ENCODE results near the gene DCLK1.
"Not testable (repeated sequence)": the region's sequence is repeated elsewhere in the genome, so short reads cannot be mapped to it uniquely, and the experiment has no call there.

Gene DCLK1

DNA sequence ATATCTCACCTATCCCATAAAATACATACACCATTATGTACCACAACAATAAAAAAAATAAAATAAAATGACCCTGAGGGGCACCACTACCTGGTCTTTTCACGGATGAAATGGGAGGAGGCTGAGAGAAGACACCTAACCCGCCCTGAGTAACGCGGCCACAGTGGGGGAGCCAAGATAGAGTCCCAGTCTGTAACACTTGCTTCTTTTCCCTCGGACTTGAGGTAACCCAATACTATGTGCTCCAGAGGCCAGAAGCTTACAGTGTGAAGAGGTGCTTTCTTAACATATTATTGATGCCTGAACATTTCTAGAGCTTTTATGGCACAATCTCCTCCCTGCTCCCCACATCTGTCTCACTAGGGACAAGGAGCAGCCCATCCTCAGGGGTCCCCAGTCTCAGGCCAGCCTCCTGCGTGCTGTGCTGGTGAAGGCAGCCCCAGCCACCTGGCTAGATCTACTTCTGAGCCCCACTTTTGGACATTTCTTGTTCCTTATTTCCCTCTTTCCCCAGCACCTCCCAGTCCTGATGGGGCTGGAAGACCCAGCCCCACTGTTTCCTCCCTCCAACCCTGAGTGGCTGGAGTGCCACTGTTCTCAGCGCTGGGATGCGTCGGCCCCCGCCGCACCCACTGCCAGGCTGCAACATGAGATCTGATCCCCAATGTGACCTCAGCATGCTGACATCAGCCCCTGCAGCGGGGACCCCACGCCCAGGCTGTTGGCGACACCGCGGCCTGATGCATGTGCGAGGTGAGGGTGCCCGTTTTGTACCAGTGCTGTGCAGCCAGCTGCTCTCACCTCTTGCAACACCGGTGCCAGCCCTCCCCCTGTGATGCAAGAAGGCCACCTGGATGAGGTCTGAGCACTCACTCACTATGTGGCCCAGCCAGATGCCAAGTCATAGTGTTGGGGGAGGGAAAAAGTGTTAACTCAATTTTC lies 143.3 kb downstream of the DCLK1 start:
- Histone ChIP-seq H3K36me3 (ENCODE audit: control insufficient read depth, insufficient read depth, low read length) (no peaks in the 10 kb centered on the region), H3K4me3 (ENCODE audit: extremely low read depth, insufficient read depth, low read length, poor library complexity, severe bottlenecking) (no peak overlapping the region), H3K27ac (ENCODE audit: low read depth, low read length, severe bottlenecking) (no peak overlapping the region), H3K4me1 (ENCODE audit: control insufficient read depth, insufficient read depth, low read length, poor library complexity, severe bottlenecking) (peaks cover 7% of the 10 kb centered on the region), H3K9me3 (ENCODE audit: control insufficient read depth, low read length) (no peaks in the 10 kb centered on the region)
- WGBS, 2 experiments (ENCODE audit: insufficient coverage in 2 of 2), result 74 to 81% methylated on average over 17 to 18 of the region's 19 CpGs

DNA sequence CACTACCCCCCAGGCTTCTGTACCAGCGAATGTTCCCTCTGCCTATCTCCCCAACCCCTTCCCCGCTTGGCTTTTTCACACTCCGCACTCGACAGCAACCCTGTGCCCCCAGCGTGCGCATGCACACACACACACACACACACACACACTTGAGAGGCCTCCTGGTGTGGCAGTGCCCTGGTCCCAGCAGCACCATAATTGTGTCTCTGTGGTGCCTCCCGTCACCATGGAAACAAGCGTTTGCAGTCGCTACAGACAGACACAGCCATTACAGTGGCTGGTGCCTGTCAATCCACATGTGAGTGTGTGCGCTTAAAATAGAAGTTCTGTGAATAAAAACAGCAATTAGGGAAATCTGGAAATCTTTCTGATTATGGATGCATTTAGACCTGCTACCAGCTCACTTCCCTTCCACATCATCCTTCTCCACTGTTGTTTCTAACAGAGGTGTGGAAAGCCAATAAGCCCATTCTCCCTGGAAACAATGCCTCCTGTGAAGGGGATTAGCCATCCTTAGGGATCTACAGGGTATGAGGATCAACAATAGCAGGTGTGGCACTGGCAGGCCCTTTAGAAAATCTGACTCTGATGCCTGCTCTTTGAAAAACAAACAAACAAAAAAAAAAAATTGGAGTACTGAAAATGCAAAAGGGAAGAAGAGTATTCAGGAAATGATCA lies 146.3 kb downstream of the DCLK1 start:
- no peak overlapping the region for H3K4me3 ChIP-seq (ENCODE audit: extremely low read depth, insufficient read depth, low read length, poor library complexity, severe bottlenecking)
- no peaks in the 10 kb centered on the region for H3K36me3 ChIP-seq (ENCODE audit: control insufficient read depth, insufficient read depth, low read length)
- 73 to 92% methylated on average over 2 to 6 of the region's 10 CpGs for WGBS, 2 experiments (ENCODE audit: insufficient coverage in 2 of 2)
- H3K4me1 ChIP-seq (ENCODE audit: control insufficient read depth, insufficient read depth, low read length, poor library complexity, severe bottlenecking), result peaks cover 7% of the 10 kb centered on the region
- H3K27ac ChIP-seq (ENCODE audit: low read depth, low read length, severe bottlenecking), result no peak overlapping the region
- peaks cover 9% of the 10 kb centered on the region for H3K9me3 ChIP-seq (ENCODE audit: control insufficient read depth, low read length)

DNA sequence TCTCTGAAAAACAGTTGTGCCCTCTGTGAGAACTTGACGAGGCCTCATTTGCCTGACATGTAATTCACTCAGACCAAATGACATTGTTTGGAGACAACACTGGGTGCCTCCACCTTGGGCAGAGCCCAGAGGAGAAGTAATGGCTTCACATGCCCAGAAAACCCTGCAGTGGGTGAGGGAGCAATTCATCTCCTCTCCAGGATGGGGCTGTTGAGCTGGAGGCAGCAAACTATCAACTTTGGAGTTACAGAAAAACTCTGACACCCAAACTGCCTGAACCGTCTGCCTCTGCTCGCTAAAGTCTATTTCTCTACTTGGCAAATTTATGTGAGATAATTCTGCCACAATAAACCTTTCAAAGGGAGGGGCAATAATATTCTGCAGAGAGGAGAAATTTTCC lies 146.9 kb downstream of the DCLK1 start:
- no peak overlapping the region for H3K4me3 ChIP-seq (ENCODE audit: extremely low read depth, insufficient read depth, low read length, poor library complexity, severe bottlenecking)
- 86% methylated on average over 1 of the region's 3 CpGs for WGBS, 2 experiments (ENCODE audit: insufficient coverage in 2 of 2)
- H3K9me3 ChIP-seq (ENCODE audit: control insufficient read depth, low read length), result peaks cover 9% of the 10 kb centered on the region
- H3K27ac ChIP-seq (ENCODE audit: low read depth, low read length, severe bottlenecking), result no peak overlapping the region
- H3K36me3 ChIP-seq (ENCODE audit: control insufficient read depth, insufficient read depth, low read length), result no peaks in the 10 kb centered on the region
- peaks cover 10% of the 10 kb centered on the region for H3K4me1 ChIP-seq (ENCODE audit: control insufficient read depth, insufficient read depth, low read length, poor library complexity, severe bottlenecking)

DNA sequence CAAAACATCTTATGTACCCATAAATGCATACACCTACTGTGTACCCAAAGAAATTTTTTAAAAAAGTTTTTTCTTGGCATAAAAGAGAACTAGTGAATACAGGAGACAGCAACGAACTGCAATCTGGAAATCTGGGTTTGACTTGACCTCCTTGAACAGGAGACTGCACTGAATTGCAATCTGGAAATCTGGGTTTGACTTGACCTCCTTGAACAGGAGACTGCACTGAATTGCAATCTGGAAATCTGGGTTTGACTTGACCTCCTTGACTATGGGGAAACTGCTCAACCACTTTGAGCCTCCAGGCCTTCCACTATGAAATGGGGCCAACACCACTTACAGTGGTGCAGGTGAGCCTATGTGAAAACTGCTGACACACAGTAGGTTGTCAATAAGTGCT lies 147.5 kb downstream of the DCLK1 start:
- not testable (repeated sequence) for H3K4me3 ChIP-seq (ENCODE audit: extremely low read depth, insufficient read depth, low read length, poor library complexity, severe bottlenecking); H3K36me3 ChIP-seq (ENCODE audit: control insufficient read depth, insufficient read depth, low read length); H3K27ac ChIP-seq (ENCODE audit: low read depth, low read length, severe bottlenecking); H3K9me3 ChIP-seq (ENCODE audit: control insufficient read depth, low read length)
- 73 to 79% methylated on average over 1 of the region's 1 CpG for WGBS, 2 experiments (ENCODE audit: insufficient coverage in 2 of 2)
- peaks cover 16% of the 10 kb centered on the region for H3K4me1 ChIP-seq (ENCODE audit: control insufficient read depth, insufficient read depth, low read length, poor library complexity, severe bottlenecking)

DNA sequence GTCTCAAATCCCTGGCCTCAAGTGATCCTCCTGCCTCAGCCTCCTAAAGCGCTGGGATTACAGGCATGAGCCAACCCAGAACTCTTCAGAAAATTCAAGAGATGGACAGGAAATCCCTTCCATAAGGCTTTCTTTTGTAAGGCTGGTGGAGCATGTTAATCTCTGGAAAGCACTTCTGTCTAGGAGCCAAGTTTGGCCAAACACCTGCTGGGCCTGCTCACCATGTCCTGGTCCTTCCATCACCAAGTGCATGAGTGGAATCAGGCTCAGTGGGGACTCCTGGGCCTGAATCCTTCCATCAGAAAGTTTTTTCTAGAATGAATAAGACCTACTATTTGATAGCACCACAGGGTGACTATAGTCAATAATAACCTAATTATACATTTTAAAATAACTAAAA lies 148.0 kb downstream of the DCLK1 start:
- no peaks in the 10 kb centered on the region for H3K36me3 ChIP-seq (ENCODE audit: control insufficient read depth, insufficient read depth, low read length)
- 100% methylated on average over 1 of the region's 1 CpG; no CpG with 5 or more reads in 1 of the 2 experiments for WGBS, 2 experiments (ENCODE audit: insufficient coverage in 2 of 2)
- H3K4me3 ChIP-seq (ENCODE audit: extremely low read depth, insufficient read depth, low read length, poor library complexity, severe bottlenecking), result no peak overlapping the region
- peaks cover 9% of the 10 kb centered on the region for H3K9me3 ChIP-seq (ENCODE audit: control insufficient read depth, low read length)
- peaks cover 16% of the 10 kb centered on the region for H3K4me1 ChIP-seq (ENCODE audit: control insufficient read depth, insufficient read depth, low read length, poor library complexity, severe bottlenecking)
- no peak overlapping the region for H3K27ac ChIP-seq (ENCODE audit: low read depth, low read length, severe bottlenecking)

DNA sequence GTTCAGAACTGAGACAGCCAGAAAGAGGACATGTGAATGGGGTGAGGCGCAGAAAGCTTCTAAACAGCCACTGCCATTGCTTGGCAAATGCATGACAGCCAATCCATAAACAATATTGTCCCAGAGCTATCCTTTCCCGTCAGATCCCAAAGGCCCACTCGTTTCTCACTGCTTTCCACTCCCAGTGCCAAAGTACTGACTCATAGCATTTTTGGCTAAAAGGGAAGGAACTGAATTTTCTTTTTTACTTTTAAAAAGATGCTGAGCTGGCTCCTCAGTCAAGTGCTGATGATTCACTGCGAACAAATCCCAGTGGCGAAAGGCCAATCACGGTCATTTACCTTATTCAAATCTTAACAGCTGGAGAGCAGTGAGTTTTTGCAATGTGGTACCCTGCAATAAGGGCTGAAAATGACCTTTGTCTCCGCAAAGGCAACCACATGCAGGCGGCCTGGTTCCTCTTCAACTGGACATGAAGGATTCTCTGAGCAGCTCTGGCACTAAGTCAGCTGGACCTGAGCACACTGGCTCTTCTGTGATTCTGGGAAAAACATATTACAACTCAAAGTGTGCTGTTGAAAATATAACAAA lies 151.7 kb downstream of the DCLK1 start:
- Histone ChIP-seq H3K27ac (ENCODE audit: low read depth, low read length, severe bottlenecking) (peak overlapping the region; percentile 70), H3K36me3 (ENCODE audit: control insufficient read depth, insufficient read depth, low read length) (no peaks in the 10 kb centered on the region), H3K9me3 (ENCODE audit: control insufficient read depth, low read length) (peaks cover 14% of the 10 kb centered on the region), H3K4me3 (ENCODE audit: extremely low read depth, insufficient read depth, low read length, poor library complexity, severe bottlenecking) (no peak overlapping the region), H3K4me1 (ENCODE audit: control insufficient read depth, insufficient read depth, low read length, poor library complexity, severe bottlenecking) (peaks cover 9% of the 10 kb centered on the region)
- WGBS, 2 experiments (ENCODE audit: insufficient coverage in 2 of 2), result 85 to 88% methylated on average over 6 of the region's 8 CpGs

DNA sequence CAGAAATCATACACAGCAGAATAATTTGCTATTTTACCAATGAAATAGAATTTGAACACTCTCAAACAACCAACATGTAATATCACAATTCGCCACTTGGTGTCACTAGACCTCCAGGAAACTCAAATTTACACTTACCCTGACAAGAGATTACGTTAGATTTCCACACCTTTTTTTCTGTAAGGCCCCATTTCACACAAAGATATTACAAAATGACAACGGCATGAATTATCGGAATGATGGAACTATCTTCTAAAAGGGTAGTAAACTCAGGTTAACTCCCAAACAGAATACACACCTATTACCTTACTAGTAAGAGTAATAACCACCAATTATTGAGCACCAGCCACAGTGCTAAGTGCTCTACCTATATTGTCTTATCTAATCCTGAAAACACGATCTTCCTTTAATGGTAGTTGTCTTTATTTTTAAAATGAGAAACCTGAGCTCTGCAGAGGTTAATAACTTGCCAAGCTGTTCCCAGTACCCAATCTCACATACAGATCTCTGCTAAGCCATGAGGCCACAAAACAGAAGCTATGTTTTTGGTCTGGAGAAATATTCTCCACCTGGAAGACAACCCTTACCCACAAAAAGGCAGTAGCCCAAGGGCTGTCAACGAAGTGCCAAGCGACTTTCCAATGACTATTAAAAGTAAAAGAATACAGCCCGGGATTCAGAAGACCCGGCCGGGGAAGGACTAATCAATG lies 152.4 kb downstream of the DCLK1 start:
- peaks cover 9% of the 10 kb centered on the region for H3K4me1 ChIP-seq (ENCODE audit: control insufficient read depth, insufficient read depth, low read length, poor library complexity, severe bottlenecking)
- H3K4me3 ChIP-seq (ENCODE audit: extremely low read depth, insufficient read depth, low read length, poor library complexity, severe bottlenecking), result no peak overlapping the region
- no peaks in the 10 kb centered on the region for H3K36me3 ChIP-seq (ENCODE audit: control insufficient read depth, insufficient read depth, low read length)
- peaks cover 14% of the 10 kb centered on the region for H3K9me3 ChIP-seq (ENCODE audit: control insufficient read depth, low read length)
- WGBS, 2 experiments (ENCODE audit: insufficient coverage in 2 of 2), result 35 to 73% methylated on average over 6 to 7 of the region's 10 CpGs
- H3K27ac ChIP-seq (ENCODE audit: low read depth, low read length, severe bottlenecking), result peak overlapping the region; percentile 70

DNA sequence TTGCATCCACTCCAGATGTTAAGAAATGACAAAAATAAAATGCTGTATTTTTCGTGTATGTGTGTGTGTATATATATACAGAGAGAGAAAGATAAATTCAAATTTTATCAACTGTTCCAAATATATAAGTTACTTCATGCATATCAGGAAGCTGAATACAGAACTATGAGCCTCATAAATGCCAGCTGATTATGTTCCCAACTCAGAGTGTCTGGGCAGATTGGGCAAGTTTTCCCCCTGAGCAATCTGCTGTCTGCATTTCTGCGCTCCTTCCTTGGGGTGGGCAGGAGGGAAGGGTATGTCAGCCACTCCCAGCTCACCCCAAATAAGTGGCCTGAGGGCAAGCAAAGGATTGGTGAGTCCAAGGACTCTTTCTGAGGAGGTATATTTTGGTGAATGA lies 154.1 kb downstream of the DCLK1 start:
- H3K4me3 ChIP-seq (ENCODE audit: extremely low read depth, insufficient read depth, low read length, poor library complexity, severe bottlenecking), result no peak overlapping the region
- no peak overlapping the region for H3K27ac ChIP-seq (ENCODE audit: low read depth, low read length, severe bottlenecking)
- no CpG with 5 or more reads among the region's 2 CpGs for WGBS, 2 experiments (ENCODE audit: insufficient coverage in 2 of 2)
- H3K9me3 ChIP-seq (ENCODE audit: control insufficient read depth, low read length), result peaks cover 14% of the 10 kb centered on the region
- H3K4me1 ChIP-seq (ENCODE audit: control insufficient read depth, insufficient read depth, low read length, poor library complexity, severe bottlenecking), result peaks cover 9% of the 10 kb centered on the region
- no peaks in the 10 kb centered on the region for H3K36me3 ChIP-seq (ENCODE audit: control insufficient read depth, insufficient read depth, low read length)

DNA sequence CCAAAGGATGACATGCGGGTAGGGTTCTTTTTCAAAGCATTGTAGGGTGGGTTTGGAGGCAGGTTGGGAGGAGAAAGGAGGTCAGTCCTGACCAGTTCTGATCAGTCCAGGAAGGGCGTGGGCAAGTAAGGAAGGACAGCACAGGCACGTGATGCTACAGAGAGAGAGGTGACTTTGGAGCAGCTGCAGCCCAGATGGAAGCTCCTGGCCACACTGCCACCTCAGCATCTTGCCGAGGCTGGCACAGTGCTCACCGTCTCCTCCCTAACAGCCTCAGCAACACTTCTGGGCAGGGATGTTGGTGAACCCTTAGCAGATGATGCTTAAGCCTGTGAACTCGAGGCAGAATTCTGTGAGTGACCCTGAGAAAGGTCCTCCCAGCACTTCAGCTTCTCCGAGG lies 155.1 kb downstream of the DCLK1 start:
- H3K4me3 ChIP-seq (ENCODE audit: extremely low read depth, insufficient read depth, low read length, poor library complexity, severe bottlenecking), result no peak overlapping the region
- peaks cover 9% of the 10 kb centered on the region for H3K4me1 ChIP-seq (ENCODE audit: control insufficient read depth, insufficient read depth, low read length, poor library complexity, severe bottlenecking)
- no peak overlapping the region for H3K27ac ChIP-seq (ENCODE audit: low read depth, low read length, severe bottlenecking)
- no peaks in the 10 kb centered on the region for H3K36me3 ChIP-seq (ENCODE audit: control insufficient read depth, insufficient read depth, low read length)
- WGBS, 2 experiments (ENCODE audit: insufficient coverage in 2 of 2), result 98% methylated on average over 6 of the region's 7 CpGs; no CpG with 5 or more reads in 1 of the 2 experiments
- peaks cover 13% of the 10 kb centered on the region for H3K9me3 ChIP-seq (ENCODE audit: control insufficient read depth, low read length)

DNA sequence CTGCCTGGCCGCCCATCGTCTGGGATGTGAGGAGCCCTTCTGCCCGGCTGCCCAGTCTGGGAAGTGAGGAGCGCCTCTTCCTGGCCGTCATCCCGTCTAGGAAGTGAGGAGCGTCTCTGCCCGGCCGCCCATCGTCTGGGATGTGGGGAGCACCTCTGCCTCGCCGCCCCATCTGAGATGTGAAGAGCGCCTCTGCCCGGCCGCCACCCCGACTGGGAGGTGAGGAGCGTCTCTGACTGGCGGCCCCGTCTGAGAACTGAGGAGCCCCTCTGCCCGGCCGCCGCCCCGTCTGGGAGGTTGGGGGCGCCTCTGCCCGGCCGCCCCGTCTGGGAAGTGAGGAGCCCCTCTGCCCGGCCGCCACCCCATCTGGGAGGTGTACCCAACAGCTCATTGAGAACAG lies 164.2 kb downstream of the DCLK1 start:
- H3K4me1 ChIP-seq (ENCODE audit: control insufficient read depth, insufficient read depth, low read length, poor library complexity, severe bottlenecking); H3K27ac ChIP-seq (ENCODE audit: low read depth, low read length, severe bottlenecking); H3K9me3 ChIP-seq (ENCODE audit: control insufficient read depth, low read length); H3K36me3 ChIP-seq (ENCODE audit: control insufficient read depth, insufficient read depth, low read length); H3K4me3 ChIP-seq (ENCODE audit: extremely low read depth, insufficient read depth, low read length, poor library complexity, severe bottlenecking): not testable (repeated sequence)
- WGBS, 2 experiments (ENCODE audit: insufficient coverage in 2 of 2), result 95 to 98% methylated on average over 13 to 15 of the region's 29 CpGs
